K562 (cell line): ENCODE measurements around the gene SPSB1. TPM values are rescaled to one million over a fixed set of nuclear protein-coding genes. Genes with fewer than 3 reads are reported as not detected.

ENCODE experiments used
- ATAC-seq: fragments of 200-7000 bp; cut with Tn5 transposase; 3 replicates; pipeline ENCODE4 v1.9.1; 2020; ENCODE audit warnings: moderate library complexity
- BruUV-seq: library from RNA; stranded (reverse); fragments of 400-500 nt; replicated peaks from 2 replicates; lab custom pipeline; 2021; lab: Mats Ljungman, UMichigan
- CTCF ChIA-PET: fragments of 300-600 bp; formaldehyde crosslinking; extraction: SDS; loops from one replicate; lab custom pipeline; 2021; ENCODE audit warnings: low intra/inter-chr PET ratio; lab: Yijun Ruan, JAX
- POLR2A ChIA-PET: fragments of 300-600, 350-650 bp; sonication (Branson Sonifier 250); formaldehyde crosslinking; extraction: SDS; loops from one replicate; lab custom pipeline; 2021; ENCODE audit warnings: antibody characterized with exemption, inconsistent platforms; lab: Yijun Ruan, JAX
- DNase-seq, 4 experiments: peaks; one replicate each; pipeline versions ENCODE4 v3.0.0 to v3.0.0-alpha.2; 2011 to 2018; ENCODE audit warnings: low spot score in 3 of 4, mixed read lengths in 3 of 4; ENCODE audit errors: extremely low read depth in 1 of 4
- FAIRE-seq: peaks from 2 replicates; lab custom pipeline; 2011; peaks lifted over from hg19 to GRCh38; lab: Jason Lieb, UNC
- H2AFZ ChIP-seq: 2 replicates; pipeline ENCODE4 v1.6.0; 2011; ENCODE audit warnings: low read depth, low read length, control low read depth, inconsistent platforms
- H3K27ac ChIP-seq: fragments of 200-600 bp; 3 replicates; pipeline ENCODE4 v1.8.0; 2011; ENCODE audit warnings: low read depth, mild to moderate bottlenecking, control low read depth, inconsistent platforms, low read length, moderate library complexity, mixed read lengths; ENCODE audit errors: extremely low read depth
- H3K27me3 ChIP-seq, 2 experiments: fragments of 300-600 bp in 1 of 2; 2 replicates in 1 of 2; 3 replicates in 1 of 2; pipeline versions ENCODE4 v1.6.0 to v1.8.0; 2011; ENCODE audit warnings: inconsistent platforms in 2 of 2, low read length in 2 of 2, mild to moderate bottlenecking in 1 of 2, mixed read lengths in 1 of 2, moderate library complexity in 1 of 2; ENCODE audit not compliant: control insufficient read depth in 2 of 2, insufficient read depth in 2 of 2
- H3K36me3 ChIP-seq: fragments of 300-600 bp; 3 replicates; pipeline ENCODE4 v1.8.0; 2011; ENCODE audit warnings: mild to moderate bottlenecking, low read length, inconsistent platforms; ENCODE audit not compliant: control insufficient read depth, insufficient read depth
- H3K4me1 ChIP-seq, 2 experiments: fragments of 200-600 bp in 1 of 2; replicated peaks in 1 of 2; 2 replicates in 1 of 2; 3 replicates in 1 of 2; pipeline versions ENCODE4 v1.5.1 to v1.8.0; 2011; ENCODE audit warnings: inconsistent platforms in 2 of 2, low read length in 2 of 2, mild to moderate bottlenecking in 1 of 2, mixed read lengths in 1 of 2, moderate library complexity in 1 of 2; ENCODE audit not compliant: control insufficient read depth in 2 of 2, insufficient read depth in 2 of 2
- H3K4me2 ChIP-seq: 2 replicates; pipeline ENCODE4 v1.6.1; 2011; ENCODE audit warnings: low read length, control low read depth, inconsistent platforms, mixed read lengths; ENCODE audit not compliant: insufficient read depth
- H3K4me3 ChIP-seq: fragments of 200-600 bp; sonication (generic), shearing (Covaris generic); 2 replicates; pipeline ENCODE4 v1.5.1; 2016; ENCODE audit warnings: control low read depth, inconsistent platforms
- H3K79me2 ChIP-seq: fragments of 200-600 bp; 3 replicates; pipeline ENCODE4 v1.8.0; 2011; ENCODE audit warnings: low read length, inconsistent platforms; ENCODE audit not compliant: control insufficient read depth, insufficient read depth
- H3K9ac ChIP-seq, 2 experiments: 2 replicates each; pipeline versions ENCODE4 v1.6.0 to v1.6.1; 2011; ENCODE audit warnings: low read depth in 2 of 2, low read length in 2 of 2, control low read depth in 1 of 2, inconsistent platforms in 1 of 2, mild to moderate bottlenecking in 1 of 2, mixed read lengths in 1 of 2; ENCODE audit not compliant: insufficient read depth in 1 of 2
- H3K9me1 ChIP-seq: one replicate; pipeline ENCODE4 v1.6.0; 2011; ENCODE audit warnings: inconsistent platforms, mild to moderate bottlenecking, low read length, moderate library complexity; ENCODE audit not compliant: control insufficient read depth, insufficient read depth
- H3K9me3 ChIP-seq: replicated peaks from 2 replicates; pipeline ENCODE4 v1.5.1; 2011; ENCODE audit warnings: low read depth, low read length, inconsistent platforms; ENCODE audit not compliant: control insufficient read depth, insufficient read depth
- H4K20me1 ChIP-seq: replicated peaks from 2 replicates; pipeline ENCODE4 v1.6.1; 2011; ENCODE audit warnings: low read length, inconsistent platforms, mixed read lengths; ENCODE audit not compliant: control insufficient read depth, insufficient read depth
- BCOR ChIP-seq: fragments of 450-650 bp; IDR thresholded peaks from 2 replicates; pipeline ENCODE4 v1.6.1; 2016
- EZH2 ChIP-seq: IDR thresholded peaks from 2 replicates; pipeline ENCODE4 v1.6.1; 2012; ENCODE audit warnings: low read depth, mild to moderate bottlenecking, inconsistent platforms, low read length, borderline replicate concordance
- HMBOX1 ChIP-seq: sonication (generic); IDR thresholded peaks from 2 replicates; pipeline ENCODE4 v1.6.1; 2016
- PRPF4 ChIP-seq: fragments of 200-400 bp; formaldehyde crosslinking; IDR thresholded peaks from one replicate; pipeline ENCODE4 v1.6.1; 2017; ENCODE audit warnings: low read length, low read depth, mild to moderate bottlenecking; ENCODE audit not compliant: insufficient read depth, poor library complexity, severe bottlenecking
- SMAD4 ChIP-seq: fragments of 250-450 bp; sonication (Bioruptor Pico); conservative IDR thresholded peaks from 2 replicates; pipeline ENCODE4 v1.8.0; 2021; ENCODE audit warnings: inconsistent platforms, mild to moderate bottlenecking, moderate library complexity
- SMARCE1 ChIP-seq: fragments of 450-650 bp; IDR thresholded peaks from 2 replicates; pipeline ENCODE4 v1.7.1; 2016; ENCODE audit warnings: mild to moderate bottlenecking
- SMC3 ChIP-seq: conservative IDR thresholded peaks from 2 replicates; pipeline ENCODE4 v1.6.1; 2011; ENCODE audit warnings: low read depth, low read length, improper control_type of control experiment; ENCODE audit not compliant: insufficient read depth
- SREBF1 ChIP-seq: fragments of 150-350 bp; IDR thresholded peaks from 2 replicates; pipeline ENCODE4 v1.6.1; 2014; ENCODE audit warnings: antibody characterized with exemption, low read depth, low read length, borderline replicate concordance
- SUPT5H ChIP-seq: fragments of 450-650 bp; IDR thresholded peaks from 2 replicates; pipeline ENCODE4 v1.6.1; 2016
- TAF9B ChIP-seq: fragments of 450-650 bp; IDR thresholded peaks from 2 replicates; pipeline ENCODE4 v1.6.1; 2018; ENCODE audit warnings: mild to moderate bottlenecking; ENCODE audit not compliant: partially characterized antibody
- TOE1 ChIP-seq, 2 experiments: fragments of 450-650 bp in 1 of 2; sonication (generic) in 1 of 2; formaldehyde crosslinking in 1 of 2; IDR thresholded peaks; 2 replicates each; pipeline versions ENCODE4 v1.7.1 to v1.8.0; 2016 to 2022; ENCODE audit warnings: borderline replicate concordance in 2 of 2, mild to moderate bottlenecking in 2 of 2, antibody characterized with exemption in 1 of 2, inconsistent platforms in 1 of 2, low read depth in 1 of 2, missing genetic modification reagents in 1 of 2, moderate library complexity in 1 of 2
- VEZF1 ChIP-seq: fragments of 200-800 bp; sonication (Bioruptor generic); IDR thresholded peaks from 2 replicates; pipeline ENCODE4 v1.6.1; 2017; ENCODE audit warnings: missing genetic modification characterization, missing compliant biosample characterization
- ZBTB7A ChIP-seq: IDR thresholded peaks from 2 replicates; pipeline ENCODE4 v1.6.1; 2011; ENCODE audit warnings: low read depth, mild to moderate bottlenecking, low read length, moderate library complexity, borderline replicate concordance; ENCODE audit not compliant: control insufficient read depth
- ZNF696 ChIP-seq: fragments of 250-450 bp; sonication (Bioruptor Pico); conservative IDR thresholded peaks from 2 replicates; pipeline ENCODE4 v1.4.0; 2020; ENCODE audit warnings: mild to moderate bottlenecking, moderate library complexity
- WGBS: fragments of 100-300 bp; shearing (Covaris generic); methylation state at CpG from one replicate; pipeline ENCODE4 v1.1.6; 2016; ENCODE audit warnings: low coverage, mixed read lengths; ENCODE audit not compliant: insufficient coverage; ENCODE audit errors: missing lambda C conversion rate; 5-methylcytosine and 5-hydroxymethylcytosine counted together
- in situ Hi-C: fragments of 300-500 bp; cut with MboI; formaldehyde crosslinking; loops from 4 replicates; pipeline ENCODE4 v1.15.0; 2018; ENCODE audit warnings: inconsistent platforms, mixed read lengths
- intact Hi-C: fragments of 100-400 bp; cut with micrococcal nuclease; formaldehyde crosslinking; loops from 2 replicates; pipeline ENCODE4 v1.14.2; 2022
- polyA plus RNA-seq, 8 experiments: library from polyadenylated mRNA; depleted of rRNA in 4 of 8; stranded (reverse) in 5 of 8; unstranded in 3 of 8; fragments of >200 nt; fragmentation: Nextera tagmentation in 2 of 8; fragmentation: Illumina TruSeq in 1 of 8; extraction: Ambion mirVana in 2 of 8; extraction: Trizol in 1 of 8; gene quantifications; 2 replicates each; pipeline versions ENCODE4 v1.2.1 to v1.2.3, GENCODE V29; 2011 to 2014; ENCODE audit warnings: inconsistent platforms in 1 of 8, missing spikeins in 1 of 8
- total RNA-seq, 7 experiments: library from RNA; depleted of rRNA in 6 of 7; stranded (reverse); fragments of >200 nt in 6 of 7; fragmentation: Illumina TruSeq in 2 of 7; extraction: Trizol in 2 of 7; gene quantifications; 2 replicates each; pipeline versions ENCODE4 v1.2.1 to v1.2.3, GENCODE V29; 2011 to 2021; ENCODE audit warnings: low replicate concordance in 1 of 7

SPSB1 gene
- total and polyA plus RNA-seq, 9 of the 15 experiments (the other 6 are each of a cell fraction or from before 2014, with no cell fraction given), result 0.06 to 0.35 (median 0.14) TPM; not detected in 6

- 0 out of 2 replicates have a peak, but pooled peaks have one; percentile 18 for TF ChIP-seq TOE1 (IDR thresholded peaks at IDR 0.05; ENCODE audit: borderline replicate concordance)
- no peak for TF ChIP-seq TOE1 (CRISPR knock-in tag; IDR thresholded peaks at IDR 0.05; ENCODE audit: borderline replicate concordance, low read depth)
- peak; percentile 25; the same call in 1 of the 2 replicates for TF ChIP-seq SMARCE1
- TF ChIP-seq SMAD4, result 0 out of 2 replicates have a peak, but pooled peaks have one; percentile 38
- no peak for TF ChIP-seq ZNF696 (CRISPR knock-in tag)
- TF ChIP-seq BCOR, result peak; percentile 75
- TF ChIP-seq EZH2, result peak; percentile 71; the same call in 1 of the 2 replicates
These were observed 118.1 kb downstream of the SPSB1 start (continued) for GRCh38 chr1:9410737-9411297.

- Histone ChIP-seq H3K27me3 (peaks cover 26 to 51% of the 10 kb centered on the region in 2 experiments; a peak in 4 of 5 replicates), H2AFZ (no peak overlapping the region), H4K20me1 (no peaks in the 10 kb centered on the region; the same call in 1 of the 2 replicates), H3K4me2 (no peak overlapping the region), H3K9ac (peak overlapping the region in 1 of 2 experiments; percentile 77; a peak in 2 of 4 replicates), H3K9me1 (peaks cover 3% of the 10 kb centered on the region), H3K4me1 (peaks cover 0 to 17% of the 10 kb centered on the region in 2 experiments; a peak in 3 of 5 replicates), H3K27ac (no peak overlapping the region), H3K36me3 (no peaks in the 10 kb centered on the region; the same call in 2 of the 3 replicates), H3K79me2 (no peaks in the 10 kb centered on the region), H3K9me3 (no peaks in the 10 kb centered on the region), H3K4me3 (no peak overlapping the region)
- intact Hi-C loops (no loop called here), in situ Hi-C loops (no loop called here)
- ATAC-seq (peak; percentile 80), FAIRE-seq (peak; percentile 11), DNase-seq (peak in 2 of 4 experiments; percentile 61 to 64)
- POLR2A ChIA-PET, result interaction anchor here (0.8 to 1.1 kb wide), 4 partner anchors 9 to 25 kb away, joined by 3 to 5 read pairs (median 4); no protein-coding TSS in a partner anchor
- BruUV-seq, result no TSS peak
- WGBS, result 5% methylated on average over 16 of the region's 17 CpGs
- CTCF ChIA-PET, result interaction anchor here (0.7 kb wide), 1 partner anchor 312 kb away, joined by 4 read pairs; no protein-coding TSS in a partner anchor
- TF ChIP-seq HMBOX1 (no peak), ZBTB7A (no peak), SMC3 (no peak), TAF9B (no peak), VEZF1 (CRISPR knock-in tag) (peak; percentile 65), SUPT5H (no peak), SREBF1 (no peak), PRPF4 (no peak)
These were observed 120.6 kb downstream of the SPSB1 start for GRCh38 chr1:9413071-9413876.
